ENCODE results near the gene NKAIN4. TPM values are rescaled to one million over a fixed set of nuclear protein-coding genes. Genes with fewer than 3 reads are reported as not detected.

NKAIN4 gene
- total and polyA plus RNA-seq, 2 donors (not counting 1 experiment from before 2014, with no cell fraction given), result not detected

GRCh38 chr20:63280929-63281545, 26.8 kb upstream of the NKAIN4 start:
- H3K27me3 ChIP-seq (replicated peaks in 1 of 4; ENCODE audit: control extremely low read depth in 1 of 4, control insufficient read depth in 3 of 4, insufficient read depth in 4 of 4, low read length in 3 of 4), result no peaks in the 10 kb centered on the region
- H3K4me1 Mint-ChIP-seq, result peaks cover 1% of the 10 kb centered on the region
- intact Hi-C loops (cut with micrococcal nuclease), result no loop called here
- 93% methylated on average over 16 of the region's 19 CpGs for WGBS (ENCODE audit: insufficient coverage)
- H3K27ac ChIP-seq (ENCODE audit: low read length in 2 of 2), result no peak overlapping the region
- peaks cover 0 to 35% of the 10 kb centered on the region in 2 experiments for H3K36me3 ChIP-seq (replicated peaks in 1 of 2; ENCODE audit: control extremely low read depth in 1 of 2, control insufficient read depth in 1 of 2, extremely low read depth in 1 of 2, insufficient read depth in 2 of 2, low read length in 1 of 2)
- peaks cover 15% of the 10 kb centered on the region for H3K79me2 ChIP-seq (ENCODE audit: control insufficient read depth, insufficient read depth, low read length)
- CTCF ChIA-PET, result interaction anchor here (0.6 to 1.6 kb wide), 2 partner anchors 66 to 88 kb away, joined by 3 read pairs; no protein-coding TSS in a partner anchor
- no peak overlapping the region for H3K4me2 ChIP-seq (replicated peaks; ENCODE audit: low read depth, low read length, poor library complexity, severe bottlenecking)
- no peaks in the 10 kb centered on the region for H3K9me3 Mint-ChIP-seq (ENCODE audit: insufficient read depth)
- H4K20me1 ChIP-seq (ENCODE audit: control insufficient read depth, insufficient read depth, low read length, poor library complexity, severe bottlenecking), result peaks cover 22% of the 10 kb centered on the region
- H3K9me3 ChIP-seq (ENCODE audit: control extremely low read depth in 1 of 3, control insufficient read depth in 2 of 3, insufficient read depth in 1 of 3, low read length in 2 of 3), result no peaks in the 10 kb centered on the region
- H2AFZ ChIP-seq (ENCODE audit: insufficient read depth, low read depth, low read length, poor library complexity, severe bottlenecking), result no peak overlapping the region
- no peak overlapping the region for H3K4me3 Mint-ChIP-seq
- no peak overlapping the region for H3K9ac ChIP-seq (ENCODE audit: low read length)
- H3K27ac Mint-ChIP-seq, result no peak overlapping the region
- H3K4me3 ChIP-seq (ENCODE audit: control extremely low read depth in 1 of 5, extremely low read depth in 1 of 5, insufficient read depth in 1 of 5, low read depth in 2 of 5, low read length in 4 of 5), result no peak overlapping the region
- no peaks in the 10 kb centered on the region for H3K4me1 ChIP-seq (ENCODE audit: control insufficient read depth in 2 of 2, insufficient read depth in 2 of 2, low read length in 2 of 2)
- TF ChIP-seq EZH2 (IDR thresholded peaks at IDR 0.05; ENCODE audit: borderline replicate concordance, insufficient read depth, low read depth, low read length, poor library complexity, severe bottlenecking) (no peak), CTCF (IDR thresholded peaks at IDR 0.05) (no peak)
- DNase-seq, result no peak
- H3K27me3 Mint-ChIP-seq, result no peaks in the 10 kb centered on the region
- no peak for ATAC-seq (ENCODE audit: low read depth)
- POLR2A ChIA-PET, result no interaction called here

- no peak overlapping the region for H3K4me3 ChIP-seq (ENCODE audit: control extremely low read depth in 1 of 5, extremely low read depth in 1 of 5, insufficient read depth in 1 of 5, low read depth in 2 of 5, low read length in 4 of 5)
- no peak overlapping the region for H2AFZ ChIP-seq (ENCODE audit: insufficient read depth, low read depth, low read length, poor library complexity, severe bottlenecking)
- Mint-ChIP-seq H3K4me3 (no peak overlapping the region), H3K4me1 (peaks cover 2% of the 10 kb centered on the region), H3K27me3 (no peaks in the 10 kb centered on the region), H3K9me3 (ENCODE audit: insufficient read depth) (no peaks in the 10 kb centered on the region), H3K27ac (no peak overlapping the region)
- peaks cover 0 to 35% of the 10 kb centered on the region in 2 experiments for H3K36me3 ChIP-seq (replicated peaks in 1 of 2; ENCODE audit: control extremely low read depth in 1 of 2, control insufficient read depth in 1 of 2, extremely low read depth in 1 of 2, insufficient read depth in 2 of 2, low read length in 1 of 2)
- ChIA-PET POLR2A (no interaction called here), CTCF (interaction anchor here (0.6 to 1.6 kb wide), 2 partner anchors 66 to 87 kb away, joined by 3 read pairs; no protein-coding TSS in a partner anchor)
- H3K9ac ChIP-seq (ENCODE audit: low read length), result no peak overlapping the region
- H3K9me3 ChIP-seq (ENCODE audit: control extremely low read depth in 1 of 3, control insufficient read depth in 2 of 3, insufficient read depth in 1 of 3, low read length in 2 of 3), result no peaks in the 10 kb centered on the region
- H3K4me1 ChIP-seq (ENCODE audit: control insufficient read depth in 2 of 2, insufficient read depth in 2 of 2, low read length in 2 of 2), result no peaks in the 10 kb centered on the region
- ATAC-seq (ENCODE audit: low read depth) (no peak), DNase-seq (no peak)
- intact Hi-C loops (cut with micrococcal nuclease), result no loop called here
- no peak overlapping the region for H3K27ac ChIP-seq (ENCODE audit: low read length in 2 of 2)
- H3K4me2 ChIP-seq (replicated peaks; ENCODE audit: low read depth, low read length, poor library complexity, severe bottlenecking), result no peak overlapping the region
- H3K79me2 ChIP-seq (ENCODE audit: control insufficient read depth, insufficient read depth, low read length), result peaks cover 21% of the 10 kb centered on the region
- peaks cover 28% of the 10 kb centered on the region for H4K20me1 ChIP-seq (ENCODE audit: control insufficient read depth, insufficient read depth, low read length, poor library complexity, severe bottlenecking)
- H3K27me3 ChIP-seq (replicated peaks in 1 of 4; ENCODE audit: control extremely low read depth in 1 of 4, control insufficient read depth in 3 of 4, insufficient read depth in 4 of 4, low read length in 3 of 4), result no peaks in the 10 kb centered on the region
- TF ChIP-seq EZH2 (IDR thresholded peaks at IDR 0.05; ENCODE audit: borderline replicate concordance, insufficient read depth, low read depth, low read length, poor library complexity, severe bottlenecking), result no peak
- no peak for TF ChIP-seq CTCF (IDR thresholded peaks at IDR 0.05)
- 98% methylated on average over 6 of the region's 6 CpGs for WGBS (ENCODE audit: insufficient coverage)
Observed at GRCh38 chr20:63280371-63280770, 26.1 kb upstream of the NKAIN4 start.
